ENCODE results near the gene NEURL1.
A peak's percentile ranks its signal among the peaks of the same experiment; 100 is the strongest.

Gene NEURL1

DNA sequence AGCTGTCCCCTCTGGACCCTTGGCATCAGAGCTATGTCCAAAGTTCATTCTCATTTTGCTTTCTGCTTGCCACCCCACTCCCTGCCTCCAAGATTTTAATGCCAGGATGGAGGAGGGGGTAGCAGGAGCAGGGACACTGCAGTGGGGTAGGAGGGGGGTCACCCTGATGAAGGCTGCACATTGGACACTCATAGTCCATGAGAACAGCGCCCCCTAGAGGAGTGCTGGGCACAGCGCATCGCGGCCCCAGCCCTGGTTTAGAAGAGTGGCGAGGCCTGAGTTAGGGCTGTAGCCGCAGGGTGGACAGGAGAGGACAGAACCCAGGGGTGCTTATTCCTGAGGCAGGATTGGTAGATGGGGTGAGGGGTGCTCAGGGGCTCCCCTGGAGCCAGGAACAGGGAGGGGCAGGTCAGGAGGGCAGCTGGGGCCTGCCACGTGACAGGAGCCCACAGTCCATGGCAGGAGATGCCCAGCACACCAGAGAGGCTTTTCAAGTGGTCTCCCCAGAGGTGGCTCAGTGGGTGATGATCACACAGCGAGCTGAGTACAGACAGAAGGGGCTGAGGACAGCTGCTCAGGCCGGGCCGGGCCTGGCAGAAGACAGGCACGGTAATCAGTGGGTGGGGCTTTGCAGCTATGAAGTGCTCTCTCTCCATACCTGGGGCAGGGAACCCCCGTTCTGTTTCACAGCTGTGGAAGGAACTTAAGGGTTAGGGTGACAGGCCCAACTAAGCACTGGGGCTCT, 71.4 kb downstream of the NEURL1 start:
- no peak for DNase-seq (ENCODE audit: low read depth)

DNA sequence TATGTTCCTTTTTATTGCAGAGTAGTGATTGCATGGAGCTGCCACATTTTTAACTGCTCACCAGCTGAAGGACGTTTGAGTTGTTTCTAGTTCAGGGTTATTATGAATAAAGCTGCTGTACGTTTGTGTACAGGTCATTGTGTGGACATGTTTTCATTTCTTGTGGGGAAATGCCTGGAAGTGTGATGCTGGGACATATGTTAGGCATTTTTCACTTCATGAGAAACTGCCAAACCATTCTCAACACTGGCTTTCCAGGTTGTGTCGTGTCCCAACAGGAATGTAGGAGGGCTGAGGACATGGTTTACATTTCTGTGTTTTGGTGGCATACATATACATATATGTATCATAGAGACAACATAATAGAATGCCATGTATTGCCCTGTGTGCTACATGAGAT, 73.0 kb downstream of the NEURL1 start:
- peak; percentile 43 for DNase-seq (ENCODE audit: low read depth)

DNA sequence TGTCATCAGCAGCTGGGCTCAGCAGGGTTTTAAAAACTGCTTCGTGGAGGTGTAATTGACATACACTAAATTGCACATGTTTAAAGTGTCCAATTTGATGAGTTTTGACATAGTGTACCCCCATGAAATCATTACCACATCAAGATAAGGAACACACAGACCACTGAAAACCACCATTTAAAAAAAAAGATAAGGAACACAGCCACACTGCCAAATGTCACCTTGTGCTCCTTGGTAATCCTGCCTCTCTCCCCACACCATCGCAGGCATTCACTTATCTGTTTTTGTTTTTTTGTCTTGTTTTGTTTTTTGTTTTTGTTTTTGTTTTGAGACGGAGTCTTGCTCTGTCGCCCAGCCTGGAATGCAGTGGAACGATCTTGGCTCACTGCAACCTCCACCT, 75.0 kb downstream of the NEURL1 start:
- no peak for DNase-seq (ENCODE audit: low read depth)

DNA sequence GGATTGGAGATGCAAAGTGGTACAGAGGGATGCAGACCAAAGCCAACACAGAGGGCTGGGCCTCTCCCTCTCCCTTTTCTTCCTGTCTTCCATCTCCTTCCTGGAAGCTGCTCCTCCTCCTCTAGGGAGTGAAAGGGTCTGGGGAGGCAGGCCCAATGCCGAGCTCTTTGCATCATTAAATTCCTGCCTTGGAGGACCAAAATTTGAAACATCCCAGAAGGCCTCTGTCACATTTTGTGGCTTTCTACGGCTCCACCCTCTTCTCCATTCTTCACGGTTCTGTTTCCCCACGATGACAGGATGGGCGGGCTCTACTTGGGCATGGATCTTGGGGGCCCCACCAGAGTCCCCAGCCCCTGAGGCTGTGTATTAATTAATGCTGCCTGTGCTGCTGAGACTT, 76.4 kb downstream of the NEURL1 start:
- DNase-seq (ENCODE audit: low read depth), result peak; percentile 64

DNA sequence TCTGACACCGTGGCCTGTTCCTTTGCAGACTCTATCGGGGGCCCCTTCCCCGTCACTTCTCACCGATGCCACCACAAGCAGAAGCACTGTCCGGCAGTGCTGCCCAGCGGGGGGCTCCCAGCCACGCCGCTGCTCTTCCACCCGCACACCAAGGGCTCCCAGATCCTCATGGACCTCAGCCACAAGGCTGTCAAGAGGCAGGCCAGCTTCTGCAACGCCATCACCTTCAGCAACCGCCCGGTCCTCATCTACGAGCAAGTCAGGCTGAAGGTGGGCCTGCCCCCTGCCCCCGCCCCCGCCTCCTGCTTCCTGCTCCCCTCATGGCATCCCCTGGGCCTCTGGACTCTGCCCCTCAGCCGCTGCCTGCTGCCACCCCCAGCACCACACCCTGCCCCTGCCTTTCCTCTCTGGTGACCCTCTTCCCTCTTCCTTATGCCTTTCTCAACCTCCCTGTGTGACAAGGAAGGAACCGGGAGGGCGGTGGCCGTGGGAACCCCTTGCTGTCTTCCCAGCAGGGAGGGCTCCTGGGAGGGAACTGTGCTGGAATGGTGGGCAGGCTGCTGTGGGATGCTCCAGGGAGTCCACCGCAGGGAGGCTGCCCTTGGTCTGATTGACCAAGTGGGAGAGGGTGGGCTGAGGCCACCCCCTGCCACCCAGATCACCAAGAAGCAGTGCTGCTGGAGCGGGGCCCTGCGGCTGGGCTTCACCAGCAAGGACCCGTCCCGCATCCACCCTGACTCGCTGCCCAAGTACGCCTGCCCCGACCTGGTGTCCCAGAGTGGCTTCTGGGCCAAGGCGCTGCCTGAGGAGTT, 77.5 kb downstream of the NEURL1 start:
- DNase-seq (ENCODE audit: low read depth), result no peak

DNA sequence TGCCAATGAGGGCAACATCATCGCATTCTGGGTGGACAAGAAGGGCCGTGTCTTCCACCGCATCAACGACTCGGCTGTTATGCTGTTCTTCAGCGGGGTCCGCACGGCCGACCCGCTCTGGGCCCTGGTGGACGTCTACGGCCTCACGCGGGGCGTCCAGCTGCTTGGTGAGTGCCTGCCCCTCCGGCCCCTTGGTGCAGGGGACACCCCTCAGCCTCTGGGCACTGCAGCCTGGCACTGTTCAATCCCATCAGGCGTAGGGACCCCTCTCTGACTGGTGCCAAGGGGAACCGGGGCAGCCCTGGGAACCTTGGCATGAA, 78.1 kb downstream of the NEURL1 start:
- DNase-seq (ENCODE audit: low read depth), result no peak

DNA sequence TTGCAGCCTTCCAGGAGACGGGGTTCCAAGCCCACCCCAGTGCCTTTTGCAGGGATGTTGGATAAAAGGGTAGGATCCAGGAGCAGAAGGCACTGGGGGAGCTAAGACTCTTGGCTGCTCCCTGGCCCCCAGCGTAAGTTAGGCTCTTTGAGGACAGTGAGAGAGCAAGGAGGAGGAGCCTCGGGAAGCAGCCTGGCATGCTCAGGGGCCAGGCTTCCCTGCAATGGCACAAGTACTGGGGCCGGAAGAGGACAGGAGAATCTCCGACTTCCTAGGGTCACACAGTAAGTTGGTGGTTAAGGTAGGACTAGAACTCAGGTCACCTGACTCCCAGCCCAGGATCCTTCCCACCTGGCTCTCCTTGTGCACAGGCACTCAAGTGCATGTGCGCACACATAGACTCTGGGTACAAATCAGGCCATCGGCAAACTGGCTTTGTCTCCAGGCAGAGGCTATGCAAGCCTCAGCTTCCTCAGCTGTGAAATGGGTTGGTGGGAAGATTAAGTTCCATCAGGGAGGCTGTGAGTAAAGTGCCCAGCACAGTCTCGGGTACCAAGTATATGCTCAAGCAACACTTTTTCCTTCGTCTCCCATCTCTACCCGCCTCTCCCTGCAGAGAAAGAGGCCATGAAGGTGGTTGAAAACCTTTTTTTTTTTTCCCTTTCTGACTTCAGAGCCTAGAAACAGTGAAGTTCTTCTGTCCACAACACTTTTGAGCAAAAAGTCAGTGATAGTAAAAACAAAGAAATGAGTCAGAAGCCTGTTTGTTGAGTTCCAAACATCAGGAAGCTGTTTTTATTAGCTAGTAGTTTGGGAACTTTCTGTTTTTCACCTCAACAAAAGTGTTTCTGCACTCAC, 79.1 kb downstream of the NEURL1 start:
- DNase-seq (ENCODE audit: low read depth), result peak; percentile 41

DNA sequence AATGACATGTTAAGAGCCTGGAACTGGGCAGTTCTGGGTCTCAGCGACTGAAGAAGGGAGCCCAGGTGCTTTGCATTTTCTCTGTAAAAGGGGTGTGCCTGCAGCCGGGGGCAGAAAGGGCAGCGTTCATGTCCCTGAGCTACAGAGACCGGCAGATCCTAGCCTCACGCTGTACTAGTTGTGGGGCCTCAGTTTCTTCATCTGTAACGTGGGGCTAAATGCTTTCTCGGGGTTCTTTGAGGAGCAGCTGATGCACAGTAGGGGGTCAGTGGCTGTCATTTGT, 79.6 kb downstream of the NEURL1 start:
- DNase-seq (ENCODE audit: low read depth), result no peak

DNA sequence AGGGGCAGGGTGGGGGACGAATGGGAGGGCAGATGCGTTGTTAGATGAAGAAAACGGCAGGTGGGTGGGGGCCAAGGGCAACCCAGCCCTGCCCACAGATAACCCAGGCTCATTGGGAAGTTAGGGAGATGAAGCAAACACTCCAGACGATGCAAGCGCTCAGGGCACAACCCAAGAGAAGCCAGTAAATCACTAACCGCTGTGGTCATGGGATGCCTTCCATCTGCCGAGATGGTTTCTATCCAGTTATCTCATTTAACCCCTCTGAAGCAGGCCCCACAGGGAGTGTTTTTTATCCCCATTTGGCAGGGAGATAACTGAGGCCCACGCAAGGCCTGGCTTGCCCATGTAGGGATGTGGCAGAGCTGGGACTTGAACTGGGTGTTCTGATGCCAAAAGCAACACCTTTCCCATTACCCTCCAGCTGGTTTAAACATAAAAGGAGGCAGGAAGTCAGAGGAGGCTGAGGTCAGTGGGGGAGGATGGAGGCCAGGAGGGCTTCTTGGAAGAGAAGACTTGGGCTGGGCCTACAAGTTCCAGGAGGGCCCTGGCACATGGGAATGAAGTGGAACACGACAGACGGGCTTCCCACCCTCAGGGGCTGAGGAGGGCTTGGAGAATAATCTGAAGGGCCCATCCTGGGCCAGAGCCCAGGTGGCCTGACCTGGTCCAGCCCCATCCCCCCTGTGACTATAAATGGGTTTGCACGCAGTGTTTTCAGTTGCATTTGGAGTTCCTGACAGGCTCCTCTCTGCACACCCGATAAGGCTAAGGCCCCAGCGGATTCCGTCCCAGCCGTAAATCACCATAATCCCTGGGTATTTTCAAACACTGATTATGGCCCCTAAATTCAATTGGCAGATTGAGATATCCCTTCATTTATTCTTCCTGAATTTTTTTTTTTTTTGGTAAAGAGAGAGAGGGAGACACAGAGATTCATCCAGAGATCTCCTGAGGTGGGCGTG, 80.9 kb downstream of the NEURL1 start:
- no peak for DNase-seq (ENCODE audit: low read depth)

DNA sequence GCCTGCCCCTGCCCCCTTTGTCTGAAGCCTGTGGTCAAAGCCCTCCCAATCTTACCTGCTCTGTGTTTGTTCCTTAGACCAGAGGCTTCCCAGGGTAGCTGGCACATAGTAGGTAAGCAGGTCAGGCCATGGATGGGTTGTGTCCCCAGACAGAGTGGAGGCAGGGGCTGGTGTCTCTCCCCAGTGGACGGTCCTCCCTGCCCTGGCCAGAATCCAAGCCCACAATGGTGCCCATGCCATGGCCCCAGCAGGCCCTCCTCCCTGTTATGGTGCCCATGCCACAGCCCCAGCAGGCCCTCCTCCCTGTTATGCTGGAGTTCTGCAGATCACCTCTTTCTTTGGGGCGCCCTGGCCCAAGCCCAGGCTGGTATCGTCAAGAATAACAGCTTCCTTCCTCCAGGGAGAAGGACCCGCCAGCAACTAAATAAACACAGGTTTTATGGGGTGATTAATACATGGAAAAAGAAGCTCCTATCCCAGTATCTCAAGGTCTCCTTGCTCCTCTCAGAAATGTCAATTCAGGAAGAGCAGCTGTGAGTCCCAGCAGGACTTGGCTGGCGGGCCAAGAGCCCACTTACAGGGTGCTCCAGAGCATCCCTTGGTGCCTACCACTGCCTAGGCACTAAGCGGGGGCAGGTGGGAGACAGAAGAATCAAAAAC, 82.0 kb downstream of the NEURL1 start:
- peak; percentile 70 for DNase-seq (ENCODE audit: low read depth)

DNA sequence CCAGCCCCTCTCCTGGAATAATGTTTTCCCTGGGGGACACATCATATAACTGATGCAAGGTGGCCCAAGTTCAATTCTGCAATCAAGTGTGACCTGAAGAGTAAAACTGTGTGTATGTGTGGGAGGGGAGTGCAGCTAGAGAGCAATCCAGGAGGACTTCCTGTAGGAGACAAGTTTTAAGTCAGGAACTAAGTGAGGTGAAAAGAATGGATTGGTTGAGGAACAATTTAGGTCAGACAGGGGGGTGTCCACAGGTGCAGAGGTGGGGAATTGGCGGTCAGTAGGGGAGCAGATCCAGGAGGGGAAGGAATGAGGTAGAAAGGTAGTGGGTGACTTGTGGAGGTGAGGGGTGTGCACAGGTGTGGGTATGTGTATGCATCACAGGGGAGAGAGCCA, 82.6 kb downstream of the NEURL1 start:
- DNase-seq (ENCODE audit: low read depth), result no peak

DNA sequence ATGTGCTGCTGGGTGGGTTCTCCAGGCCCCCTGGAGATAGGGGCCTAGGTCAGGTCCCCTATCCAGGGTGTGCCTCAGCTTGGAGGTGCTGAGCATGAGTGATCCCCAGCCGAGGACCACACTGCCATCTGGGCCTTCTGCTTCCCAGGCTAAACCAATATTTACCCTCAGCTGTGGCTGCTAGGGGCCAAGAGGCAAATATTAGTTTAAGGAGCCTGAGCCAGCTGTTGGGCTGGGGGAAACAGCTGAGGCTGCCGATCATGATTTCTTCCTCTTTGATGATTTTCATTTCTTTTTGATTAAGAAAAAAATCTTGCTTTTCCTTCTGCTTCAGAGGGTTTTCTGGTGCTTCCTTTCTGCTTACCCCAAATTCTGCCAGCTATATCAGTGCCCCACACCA, 83.4 kb downstream of the NEURL1 start:
- DNase-seq (ENCODE audit: low read depth), result no peak

DNA sequence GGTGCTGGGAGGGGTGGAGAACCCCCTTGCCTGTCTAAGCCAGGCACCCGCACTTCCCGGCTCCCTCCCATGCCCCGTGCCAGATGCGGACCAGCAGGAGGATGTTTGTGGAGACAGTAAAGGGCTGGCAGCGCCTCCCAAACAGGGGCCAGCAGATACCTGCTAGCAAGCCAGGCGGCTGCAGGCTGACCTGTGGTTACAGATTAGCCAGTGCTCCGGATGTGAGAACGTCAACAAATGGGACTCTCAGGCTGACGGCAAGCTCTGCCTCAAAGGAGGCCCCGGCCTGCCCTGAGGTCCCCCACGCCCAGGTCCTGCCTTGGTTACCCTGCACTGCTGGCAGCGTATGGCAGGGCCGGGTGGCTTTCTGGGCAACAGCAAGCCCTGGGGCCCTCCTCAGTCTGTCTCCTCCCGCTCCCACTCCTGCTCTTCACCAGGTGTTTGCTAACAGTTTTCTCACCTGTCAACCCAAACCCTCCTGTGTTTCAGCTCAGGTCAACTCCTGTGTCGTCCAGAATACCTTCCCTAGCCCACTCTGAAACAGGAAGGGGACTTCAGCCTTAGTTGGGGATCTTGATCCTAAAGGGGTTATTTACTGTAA, 85.4 kb downstream of the NEURL1 start:
- DNase-seq (ENCODE audit: low read depth), result no peak

DNA sequence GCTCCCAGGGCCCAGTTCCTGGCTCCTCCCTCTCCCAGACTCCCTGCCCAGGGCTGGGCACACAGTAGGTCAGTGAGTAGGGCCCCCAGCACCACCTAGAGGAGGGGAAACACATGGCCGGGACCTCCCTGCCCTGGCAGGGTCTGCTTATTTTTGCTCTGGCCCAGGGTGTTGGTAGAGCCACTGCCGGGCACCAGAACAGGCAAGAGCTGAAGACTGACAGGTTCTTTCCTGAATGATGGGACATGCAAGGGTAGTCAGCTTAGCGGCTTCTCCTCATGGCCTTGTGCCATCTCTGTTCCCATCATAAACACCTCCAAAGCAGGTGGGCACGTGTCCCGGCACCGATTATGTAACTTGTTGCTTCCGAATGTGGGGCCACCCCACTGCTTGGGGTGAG, 86.5 kb downstream of the NEURL1 start:
- no peak for DNase-seq (ENCODE audit: low read depth)

DNA sequence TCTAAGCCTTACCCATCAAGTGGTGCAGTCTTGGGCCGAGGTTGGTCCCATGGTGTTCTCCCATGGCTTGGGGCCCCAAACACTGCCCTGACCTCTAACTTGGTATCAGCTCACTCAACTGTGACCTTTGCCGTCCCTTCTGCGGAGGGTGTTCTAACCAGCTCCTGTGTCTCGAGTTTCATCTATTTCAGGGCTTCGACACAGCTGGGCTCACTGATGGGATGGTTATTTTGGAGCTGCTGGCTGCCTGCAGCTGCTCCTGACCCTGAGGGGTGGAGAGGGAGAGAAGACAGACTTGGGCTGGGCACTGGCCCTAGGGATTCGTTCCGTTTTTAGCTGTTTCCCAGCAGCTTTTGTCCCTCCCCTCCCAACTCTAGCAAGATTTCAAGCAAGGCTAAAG, 86.9 kb downstream of the NEURL1 start:
- DNase-seq (ENCODE audit: low read depth), result no peak

DNA sequence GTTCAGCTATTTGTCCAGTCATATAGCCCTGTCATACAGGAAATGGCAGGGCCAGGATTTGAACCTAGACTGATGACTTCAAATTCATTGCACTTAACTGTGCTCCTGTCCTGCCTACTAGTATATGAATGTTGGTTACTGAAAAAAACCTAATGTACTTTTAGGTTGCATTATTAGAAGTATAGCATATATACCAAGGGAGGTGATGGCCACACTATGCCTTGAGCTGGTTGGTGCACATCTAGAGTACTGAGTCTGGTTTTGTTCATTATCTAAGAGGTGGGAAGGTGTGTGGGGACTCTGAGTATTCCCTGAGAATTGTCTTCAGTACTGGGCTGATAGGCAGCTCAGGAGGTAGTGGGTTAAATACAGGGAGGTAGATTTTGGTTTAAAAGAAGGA, 88.0 kb downstream of the NEURL1 start:
- no peak for DNase-seq (ENCODE audit: low read depth)

DNA sequence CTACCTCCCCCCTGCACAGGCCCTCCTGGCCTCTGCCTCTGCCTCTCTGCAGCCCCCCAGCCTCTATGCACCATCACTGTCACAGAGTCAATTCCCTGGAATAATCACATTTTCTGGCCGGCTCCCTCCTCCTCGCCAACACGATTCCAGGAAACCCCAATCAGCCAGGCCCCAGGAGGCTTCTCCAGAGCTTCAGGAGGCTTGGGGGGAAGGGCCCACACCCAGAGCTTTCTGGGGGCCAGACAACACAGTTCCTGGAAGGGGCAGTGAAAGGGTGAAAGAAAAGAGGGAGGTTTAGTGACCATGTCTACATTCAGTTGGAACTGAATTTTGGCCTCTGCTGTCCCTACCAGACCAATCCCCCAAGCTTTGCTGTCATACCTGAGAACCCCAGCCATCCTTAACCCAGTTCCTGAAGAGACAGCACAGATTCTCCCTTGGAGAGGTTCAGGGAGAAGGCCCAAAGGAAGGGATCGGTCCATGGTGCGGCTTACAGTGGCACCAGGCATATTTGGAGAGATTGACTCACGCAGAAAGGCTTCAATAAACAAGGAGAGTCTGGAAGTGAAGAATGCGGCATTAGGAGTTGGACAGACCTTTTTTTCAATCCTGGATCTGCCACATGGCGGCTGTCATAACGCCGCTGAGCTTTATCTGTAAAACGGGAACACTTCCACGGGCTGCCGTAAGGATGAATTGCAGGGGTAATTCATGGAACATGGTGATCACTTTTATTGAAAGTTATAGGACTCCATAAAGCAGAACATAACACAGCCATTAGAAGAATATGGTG, 89.0 kb downstream of the NEURL1 start:
- no peak for DNase-seq (ENCODE audit: low read depth)

DNA sequence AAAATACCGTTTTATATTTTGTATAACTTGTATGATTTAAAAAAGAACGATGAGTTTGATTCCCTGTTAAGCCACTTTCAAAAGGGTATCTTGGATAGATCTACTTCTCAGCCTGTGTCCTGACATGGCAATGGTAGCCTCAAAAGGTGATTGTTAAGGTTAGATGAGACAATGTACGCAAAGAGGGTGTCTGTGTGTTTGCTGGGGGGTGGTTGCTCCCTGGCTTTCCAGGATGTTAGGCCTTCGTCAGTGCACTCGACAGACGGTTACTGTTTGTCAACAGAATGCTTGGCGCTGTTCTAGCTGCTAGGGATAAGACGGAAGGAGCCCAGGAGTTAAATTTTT, 90.3 kb downstream of the NEURL1 start:
- DNase-seq (ENCODE audit: low read depth), result no peak

DNA sequence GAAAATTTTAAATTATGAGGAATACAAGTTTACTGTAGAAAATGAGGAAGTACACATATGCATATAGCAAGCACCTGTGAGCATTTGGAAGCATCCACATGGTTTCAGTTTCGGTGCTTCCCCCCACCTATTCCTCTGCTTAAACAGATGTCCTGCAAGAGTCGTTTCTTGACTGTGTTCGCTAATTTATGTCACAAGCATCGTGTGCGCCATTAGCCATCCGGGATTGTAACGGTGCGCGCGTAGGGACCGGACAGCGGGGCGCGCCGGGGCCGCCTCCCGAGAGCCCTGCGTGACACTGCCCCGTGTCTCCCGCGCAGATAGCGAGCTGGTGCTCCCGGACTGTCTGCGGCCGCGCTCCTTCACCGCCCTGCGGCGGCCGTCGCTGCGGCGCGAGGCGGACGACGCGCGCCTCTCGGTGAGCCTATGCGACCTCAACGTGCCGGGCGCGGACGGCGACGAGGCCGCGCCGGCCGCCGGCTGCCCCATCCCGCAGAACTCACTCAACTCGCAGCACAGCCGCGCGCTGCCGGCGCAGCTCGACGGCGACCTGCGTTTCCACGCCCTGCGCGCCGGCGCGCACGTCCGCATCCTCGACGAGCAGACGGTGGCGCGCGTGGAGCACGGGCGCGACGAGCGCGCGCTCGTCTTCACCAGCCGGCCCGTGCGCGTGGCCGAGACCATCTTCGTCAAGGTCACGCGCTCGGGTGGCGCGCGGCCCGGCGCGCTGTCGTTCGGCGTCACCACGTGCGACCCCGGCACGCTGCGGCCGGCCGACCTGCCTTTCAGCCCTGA, 90.9 kb downstream of the NEURL1 start:
- peak; percentile 26 for DNase-seq (ENCODE audit: low read depth)

All from EH (cell line).